ENCODE measurements around the gene GMPPA.

Gene GMPPA

DNA sequence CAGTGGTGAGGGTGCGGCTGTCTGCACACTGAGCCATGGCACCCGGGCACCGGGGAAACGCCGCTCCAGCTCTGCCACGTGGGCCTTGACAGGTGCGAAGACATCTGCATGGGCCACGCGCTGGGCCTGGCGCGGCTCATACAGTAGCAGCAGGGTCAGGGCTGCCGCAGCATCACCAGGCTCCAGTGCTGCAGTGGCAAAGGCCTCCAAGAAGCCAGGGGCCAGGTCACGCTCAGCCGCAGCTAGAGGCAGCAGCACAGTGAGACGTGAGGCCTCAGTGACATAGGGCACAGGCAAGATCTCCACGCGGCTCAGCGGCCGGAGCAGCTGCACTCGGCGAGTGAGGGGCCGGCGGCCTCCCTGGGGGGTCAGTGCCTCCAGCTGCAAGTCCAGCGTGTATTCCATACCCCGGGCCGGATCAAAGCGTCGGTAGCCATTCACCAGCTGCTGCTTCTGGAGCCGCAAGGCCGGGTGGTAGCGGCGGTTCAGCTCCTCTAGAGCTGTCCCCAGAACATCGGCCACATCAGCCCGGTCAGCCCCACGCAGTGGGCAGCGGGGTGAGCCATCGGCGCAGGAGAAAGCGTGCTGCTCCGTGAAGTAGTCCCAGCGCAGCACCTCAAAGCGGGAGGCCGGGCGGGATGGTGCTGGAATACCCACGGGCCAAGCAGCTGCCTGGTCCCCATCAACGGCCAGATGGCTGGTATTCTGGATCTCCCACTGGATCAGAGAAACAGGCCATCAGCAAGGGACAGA, 41.4 kb downstream of the GMPPA start:
- Histone ChIP-seq H3K36me3 (ENCODE audit: control insufficient read depth, insufficient read depth, low read length) (no peaks in the 10 kb centered on the region), H2AFZ (no peak overlapping the region), H3K4me3 (ENCODE audit: low read depth, low read length) (no peak overlapping the region), H3K79me2 (peaks cover 12% of the 10 kb centered on the region), H3K27me3 (ENCODE audit: control insufficient read depth, insufficient read depth, low read length) (no peaks in the 10 kb centered on the region), H3K27ac (no peak overlapping the region), H3K4me2 (ENCODE audit: low read length) (no peak overlapping the region), H3K4me1 (peaks cover 21% of the 10 kb centered on the region), H3K9ac (no peak overlapping the region), H3K9me3 (ENCODE audit: control insufficient read depth, low read length) (no peaks in the 10 kb centered on the region)
- TF ChIP-seq, protein P1, sequence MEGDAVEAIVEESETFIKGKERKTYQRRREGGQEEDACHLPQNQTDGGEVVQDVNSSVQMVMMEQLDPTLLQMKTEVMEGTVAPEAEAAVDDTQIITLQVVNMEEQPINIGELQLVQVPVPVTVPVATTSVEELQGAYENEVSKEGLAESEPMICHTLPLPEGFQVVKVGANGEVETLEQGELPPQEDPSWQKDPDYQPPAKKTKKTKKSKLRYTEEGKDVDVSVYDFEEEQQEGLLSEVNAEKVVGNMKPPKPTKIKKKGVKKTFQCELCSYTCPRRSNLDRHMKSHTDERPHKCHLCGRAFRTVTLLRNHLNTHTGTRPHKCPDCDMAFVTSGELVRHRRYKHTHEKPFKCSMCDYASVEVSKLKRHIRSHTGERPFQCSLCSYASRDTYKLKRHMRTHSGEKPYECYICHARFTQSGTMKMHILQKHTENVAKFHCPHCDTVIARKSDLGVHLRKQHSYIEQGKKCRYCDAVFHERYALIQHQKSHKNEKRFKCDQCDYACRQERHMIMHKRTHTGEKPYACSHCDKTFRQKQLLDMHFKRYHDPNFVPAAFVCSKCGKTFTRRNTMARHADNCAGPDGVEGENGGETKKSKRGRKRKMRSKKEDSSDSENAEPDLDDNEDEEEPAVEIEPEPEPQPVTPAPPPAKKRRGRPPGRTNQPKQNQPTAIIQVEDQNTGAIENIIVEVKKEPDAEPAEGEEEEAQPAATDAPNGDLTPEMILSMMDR (IDR thresholded peaks at IDR 0.05) = no peak

GRCh38 chr2:219540784-219541504, 42.3 kb downstream of the GMPPA start:
- Histone ChIP-seq H3K9ac (no peak overlapping the region), H2AFZ (peak overlapping the region; percentile 36), H3K4me2 (ENCODE audit: low read length) (no peak overlapping the region), H3K36me3 (ENCODE audit: control insufficient read depth, insufficient read depth, low read length) (no peaks in the 10 kb centered on the region), H3K27me3 (ENCODE audit: control insufficient read depth, insufficient read depth, low read length) (no peaks in the 10 kb centered on the region), H3K27ac (no peak overlapping the region), H3K9me3 (ENCODE audit: control insufficient read depth, low read length) (no peaks in the 10 kb centered on the region), H3K4me3 (ENCODE audit: low read depth, low read length) (no peak overlapping the region), H3K4me1 (peaks cover 24% of the 10 kb centered on the region), H3K79me2 (peaks cover 12% of the 10 kb centered on the region)
- TF ChIP-seq, protein P1 (IDR thresholded peaks at IDR 0.05) = no peak

DNA sequence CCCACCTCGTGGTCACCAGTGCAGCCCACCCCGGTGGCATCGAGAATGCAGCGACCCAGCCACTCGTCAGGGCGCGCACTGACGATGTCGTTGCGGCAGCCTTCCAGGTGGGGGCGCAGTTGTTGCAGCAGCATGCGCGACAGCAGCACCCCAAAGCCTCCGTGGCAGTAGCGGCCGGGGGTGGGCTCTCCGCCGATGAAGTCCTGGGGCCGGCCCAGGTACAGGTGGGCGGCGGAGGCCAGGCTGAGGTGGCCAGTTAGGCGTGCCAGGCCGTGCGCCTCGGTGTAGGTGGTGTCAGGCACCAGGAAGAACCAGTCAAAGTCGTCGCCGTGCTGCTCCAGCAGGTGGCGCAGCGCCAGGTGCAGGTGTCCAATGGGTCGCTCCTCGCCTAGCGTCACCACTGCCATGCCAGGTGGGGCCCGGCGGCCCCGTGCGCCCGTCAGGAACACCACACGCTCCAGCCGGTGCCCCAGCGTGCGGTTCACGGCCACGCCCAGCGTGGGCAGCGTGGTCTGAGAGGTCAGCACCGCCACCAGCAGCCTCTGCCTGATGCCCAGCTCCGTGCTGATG, 43.0 kb downstream of the GMPPA start:
- peaks cover 24% of the 10 kb centered on the region for H3K4me1 ChIP-seq
- H3K9me3 ChIP-seq (ENCODE audit: control insufficient read depth, low read length) = no peaks in the 10 kb centered on the region
- peak overlapping the region; percentile 91 for H3K4me2 ChIP-seq (ENCODE audit: low read length)
- H3K36me3 ChIP-seq (ENCODE audit: control insufficient read depth, insufficient read depth, low read length) = no peaks in the 10 kb centered on the region
- H3K4me3 ChIP-seq (ENCODE audit: low read depth, low read length) = peak overlapping the region; percentile 72
- H2AFZ ChIP-seq = peak overlapping the region; percentile 36
- H3K79me2 ChIP-seq = peaks cover 12% of the 10 kb centered on the region
- H3K27me3 ChIP-seq (ENCODE audit: control insufficient read depth, insufficient read depth, low read length) = no peaks in the 10 kb centered on the region
- no peak overlapping the region for H3K9ac ChIP-seq
- TF ChIP-seq, protein P1 (IDR thresholded peaks at IDR 0.05) = peak; percentile 96
- H3K27ac ChIP-seq = peak overlapping the region; percentile 25

GRCh38 chr2:219542931-219543595, 44.4 kb downstream of the GMPPA start:
- Histone ChIP-seq H3K9ac (peak overlapping the region; percentile 89), H3K36me3 (ENCODE audit: control insufficient read depth, insufficient read depth, low read length) (no peaks in the 10 kb centered on the region), H2AFZ (peak overlapping the region; percentile 99), H3K4me3 (ENCODE audit: low read depth, low read length) (peak overlapping the region; percentile 72), H3K27ac (peak overlapping the region; percentile 91), H3K79me2 (peaks cover 5% of the 10 kb centered on the region), H3K4me1 (peaks cover 24% of the 10 kb centered on the region), H3K4me2 (ENCODE audit: low read length) (peak overlapping the region; percentile 91), H3K9me3 (ENCODE audit: control insufficient read depth, low read length) (no peaks in the 10 kb centered on the region), H3K27me3 (ENCODE audit: control insufficient read depth, insufficient read depth, low read length) (no peaks in the 10 kb centered on the region)
- TF ChIP-seq, protein P1 (IDR thresholded peaks at IDR 0.05) = no peak
